Endothelial cell of umbilical vein (primary cell): ENCODE results near the gene MMP14. TPM values are rescaled to one million over a fixed set of nuclear protein-coding genes. Genes with fewer than 3 reads are reported as not detected.
A peak's percentile ranks its signal among the peaks of the same experiment; 100 is the strongest.

ENCODE experiments used
- BruUV-seq: library from RNA; stranded (reverse); fragments of 400-500 nt; replicated peaks from 2 replicates; lab custom pipeline; 2021; lab: Mats Ljungman, UMichigan
- CTCF ChIA-PET: fragments of 300-600, 350-600 bp; sonication (Branson Sonifier 250); formaldehyde crosslinking; loops from one replicate; lab custom pipeline; 2021; ENCODE audit warnings: antibody characterized with exemption, inconsistent platforms; lab: Charles Lee
- POLR2A ChIA-PET: fragments of 300-600, 350-600 bp; sonication (Branson Sonifier 250); formaldehyde crosslinking; loops from one replicate; lab custom pipeline; 2021; ENCODE audit warnings: antibody characterized with exemption, inconsistent platforms; lab: Charles Lee
- DNase-seq: peaks from one replicate; pipeline ENCODE4 v3.0.0-alpha.2; 2011; ENCODE audit warnings: low read depth, low spot score
- FAIRE-seq: peaks from 2 replicates; lab custom pipeline; 2011; peaks lifted over from hg19 to GRCh38; lab: Jason Lieb, UNC
- H2AFZ ChIP-seq: 2 replicates; pipeline ENCODE4 v1.6.0; 2012; ENCODE audit warnings: low read depth, low read length, control low read depth, inconsistent platforms
- H3K27ac ChIP-seq: 2 replicates; pipeline ENCODE4 v1.5.1; 2011; ENCODE audit warnings: low read depth, mild to moderate bottlenecking, control low read depth, low read length, moderate library complexity; ENCODE audit not compliant: insufficient read depth
- H3K27me3 ChIP-seq, 2 experiments: 2 replicates each; pipeline versions ENCODE4 v1.6.0 to v1.6.1; 2011; ENCODE audit warnings: low read length in 2 of 2, mixed read lengths in 1 of 2; ENCODE audit not compliant: control insufficient read depth in 2 of 2, insufficient read depth in 2 of 2
- H3K36me3 ChIP-seq, 2 experiments: 2 replicates in 1 of 2; 3 replicates in 1 of 2; pipeline ENCODE4 v1.5.1; 2011; ENCODE audit warnings: low read length in 2 of 2, mild to moderate bottlenecking in 1 of 2, moderate library complexity in 1 of 2; ENCODE audit not compliant: control insufficient read depth in 2 of 2, insufficient read depth in 2 of 2; ENCODE audit errors: extremely low read depth in 1 of 2
- H3K4me1 ChIP-seq: 3 replicates; pipeline ENCODE4 v1.5.1; 2011; ENCODE audit warnings: mild to moderate bottlenecking, low read length; ENCODE audit not compliant: control insufficient read depth, insufficient read depth; ENCODE audit errors: extremely low read depth
- H3K4me2 ChIP-seq: 2 replicates; pipeline ENCODE4 v1.6.1; 2011; ENCODE audit warnings: low read length, control low read depth, mixed read lengths; ENCODE audit not compliant: insufficient read depth
- H3K4me3 ChIP-seq, 3 experiments: fragments of 200-600 bp in 1 of 3; sonication (generic), shearing (Covaris generic) in 1 of 3; replicated peaks in 1 of 3; 2 replicates each; pipeline ENCODE4 v1.5.1; 2011 to 2016; ENCODE audit warnings: control low read depth in 3 of 3, low read length in 3 of 3, mild to moderate bottlenecking in 2 of 3, inconsistent platforms in 1 of 3, low read depth in 1 of 3, moderate library complexity in 1 of 3; ENCODE audit not compliant: insufficient read depth in 1 of 3
- H3K79me2 ChIP-seq: 2 replicates; pipeline ENCODE4 v1.6.0; 2012; ENCODE audit warnings: low read length, inconsistent platforms; ENCODE audit not compliant: control insufficient read depth, insufficient read depth
- H3K9ac ChIP-seq: replicated peaks from 2 replicates; pipeline ENCODE3; 2011; ENCODE audit warnings: low read length, control low read depth; ENCODE audit not compliant: insufficient read depth; ENCODE audit errors: extremely low read depth
- H3K9me1 ChIP-seq: replicated peaks from 3 replicates; pipeline ENCODE4 v1.6.0; 2011; ENCODE audit warnings: mild to moderate bottlenecking, low read length; ENCODE audit not compliant: control insufficient read depth, insufficient read depth; ENCODE audit errors: extremely low read depth
- H3K9me3 ChIP-seq: replicated peaks from 2 replicates; pipeline ENCODE4 v1.5.1; 2012; ENCODE audit warnings: low read length, inconsistent platforms; ENCODE audit not compliant: control insufficient read depth, insufficient read depth
- H4K20me1 ChIP-seq: replicated peaks from 2 replicates; pipeline ENCODE3; 2011; ENCODE audit warnings: mild to moderate bottlenecking, low read length; ENCODE audit not compliant: control insufficient read depth, insufficient read depth; ENCODE audit errors: extremely low read depth
- EZH2 ChIP-seq: IDR thresholded peaks from 2 replicates; pipeline ENCODE4 v1.6.1; 2012; ENCODE audit warnings: borderline replicate concordance, low read depth, mild to moderate bottlenecking, moderate library complexity, low read length, inconsistent platforms; ENCODE audit not compliant: severe bottlenecking
- FOS ChIP-seq: IDR thresholded peaks from 2 replicates; pipeline ENCODE4 v1.6.1; 2011; ENCODE audit warnings: mild to moderate bottlenecking, low read length, moderate library complexity, borderline replicate concordance; ENCODE audit not compliant: insufficient read depth
- GATA2 ChIP-seq: IDR thresholded peaks from 2 replicates; pipeline ENCODE4 v1.7.0; 2011; ENCODE audit warnings: low read depth, mild to moderate bottlenecking, moderate library complexity, mixed read lengths, low read length; ENCODE audit not compliant: insufficient read length, insufficient read depth
- JUN ChIP-seq: IDR thresholded peaks from 2 replicates; pipeline ENCODE4 v1.6.1; 2011; ENCODE audit warnings: borderline replicate concordance, low read depth; ENCODE audit not compliant: insufficient read length, insufficient read depth
- MYC ChIP-seq: IDR thresholded peaks from one replicate; pipeline ENCODE4 v1.6.1; 2011; ENCODE audit warnings: mild to moderate bottlenecking, low read depth, low read length
- POLR2A ChIP-seq: IDR thresholded peaks from 2 replicates; pipeline ENCODE4 v1.6.1; 2012; ENCODE audit warnings: low read depth, mild to moderate bottlenecking, control low read depth, low read length
- POLR2AphosphoS5 ChIP-seq: IDR thresholded peaks from 2 replicates; pipeline ENCODE4 v1.6.1; 2012; ENCODE audit warnings: low read depth, mild to moderate bottlenecking, control low read depth, low read length, moderate library complexity; ENCODE audit not compliant: insufficient read depth
- dilution Hi-C: fragments of 300-500 bp; cut with MboI; formaldehyde crosslinking; loops from one replicate; pipeline ENCODE4 v1.15.0; 2019; ENCODE audit warnings: low sequenced_read_pairs; ENCODE audit not compliant: extremely low pct_ligation_motif_present
- intact Hi-C: fragments of 100-400 bp; cut with micrococcal nuclease; formaldehyde crosslinking; loops from one replicate; pipeline ENCODE4 v1.10.0; 2022
- polyA plus RNA-seq, 4 experiments: library from polyadenylated mRNA; depleted of rRNA in 3 of 4; stranded (reverse) in 3 of 4; unstranded in 1 of 4; fragments of >200 nt; gene quantifications; 2 replicates each; pipeline versions ENCODE4 v1.2.1 to v1.2.3, GENCODE V29; 2011 to 2012; ENCODE audit warnings: missing spikeins in 1 of 4
- total RNA-seq: library from RNA; stranded (reverse); gene quantifications from 2 replicates; pipeline ENCODE4 v1.2.3, GENCODE V29; 2021
- TF ChIP-seq, protein P1 (sequence below): IDR thresholded peaks from 2 replicates; pipeline ENCODE4 v1.6.1; 2011; ENCODE audit not compliant: insufficient read depth, insufficient read length
- TF ChIP-seq, protein P2 (sequence below), 2 donors: IDR thresholded peaks; 1 replicate in 1 of 2; 2 replicates in 1 of 2; pipeline ENCODE4 v1.5.1; 2011; ENCODE audit warnings: low read length in 2 of 2, mild to moderate bottlenecking in 2 of 2, moderate library complexity in 2 of 2, control low read depth in 1 of 2, inconsistent platforms in 1 of 2, low read depth in 1 of 2; ENCODE audit not compliant: insufficient read depth in 1 of 2; ENCODE audit errors: extremely low read depth in 1 of 2

The MMP14 gene
- total and polyA plus RNA-seq, 2 donors (not counting 3 experiments of a cell fraction or from before 2014, with no cell fraction given): 506 to 603 TPM

DNA sequence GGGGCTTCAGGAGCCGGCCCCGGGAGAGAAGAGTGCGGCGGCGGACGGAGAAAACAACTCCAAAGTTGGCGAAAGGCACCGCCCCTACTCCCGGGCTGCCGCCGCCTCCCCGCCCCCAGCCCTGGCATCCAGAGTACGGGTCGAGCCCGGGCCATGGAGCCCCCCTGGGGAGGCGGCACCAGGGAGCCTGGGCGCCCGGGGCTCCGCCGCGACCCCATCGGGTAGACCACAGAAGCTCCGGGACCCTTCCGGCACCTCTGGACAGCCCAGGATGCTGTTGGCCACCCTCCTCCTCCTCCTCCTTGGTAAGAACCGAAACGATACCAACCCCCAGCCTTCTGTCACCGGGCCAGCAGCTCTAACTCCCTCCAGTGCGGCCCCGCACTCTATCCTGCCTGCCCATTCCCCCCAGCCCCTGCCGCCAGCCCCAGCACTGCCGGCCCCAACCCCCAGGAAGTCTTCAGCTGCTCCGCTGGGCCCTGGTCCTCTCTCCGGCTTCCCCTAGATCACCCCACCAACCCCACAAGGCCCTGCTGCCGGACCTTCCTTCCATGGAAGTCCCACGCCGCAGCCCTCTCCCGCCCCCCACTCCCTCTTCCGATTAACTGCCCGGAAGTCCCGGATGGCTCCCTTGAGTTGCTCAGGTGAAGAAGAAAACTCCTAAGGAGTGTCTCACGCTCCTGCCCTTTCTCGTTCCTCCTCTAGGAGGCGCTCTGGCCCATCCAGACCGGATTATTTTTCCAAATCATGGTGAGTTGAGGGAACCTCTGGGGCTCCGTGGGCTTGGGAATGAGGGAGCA lies 35.8 kb downstream of the MMP14 start:
- FAIRE-seq: peak; percentile 82
- H3K27ac ChIP-seq: peak overlapping the region; percentile 89
- H3K9me3 ChIP-seq: no peaks in the 10 kb centered on the region
- H3K36me3 ChIP-seq: peaks cover 13 to 31% of the 10 kb centered on the region in 2 experiments
- peaks cover 18% of the 10 kb centered on the region for H3K4me1 ChIP-seq
- TF ChIP-seq MYC (no peak), POLR2AphosphoS5 (no peak), POLR2A (peak; percentile 59), EZH2 (no peak), FOS (no peak), GATA2 (no peak), JUN (no peak)
- TF ChIP-seq, protein P1, sequence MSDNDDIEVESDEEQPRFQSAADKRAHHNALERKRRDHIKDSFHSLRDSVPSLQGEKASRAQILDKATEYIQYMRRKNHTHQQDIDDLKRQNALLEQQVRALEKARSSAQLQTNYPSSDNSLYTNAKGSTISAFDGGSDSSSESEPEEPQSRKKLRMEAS: no peak
- TF ChIP-seq, protein P2, sequence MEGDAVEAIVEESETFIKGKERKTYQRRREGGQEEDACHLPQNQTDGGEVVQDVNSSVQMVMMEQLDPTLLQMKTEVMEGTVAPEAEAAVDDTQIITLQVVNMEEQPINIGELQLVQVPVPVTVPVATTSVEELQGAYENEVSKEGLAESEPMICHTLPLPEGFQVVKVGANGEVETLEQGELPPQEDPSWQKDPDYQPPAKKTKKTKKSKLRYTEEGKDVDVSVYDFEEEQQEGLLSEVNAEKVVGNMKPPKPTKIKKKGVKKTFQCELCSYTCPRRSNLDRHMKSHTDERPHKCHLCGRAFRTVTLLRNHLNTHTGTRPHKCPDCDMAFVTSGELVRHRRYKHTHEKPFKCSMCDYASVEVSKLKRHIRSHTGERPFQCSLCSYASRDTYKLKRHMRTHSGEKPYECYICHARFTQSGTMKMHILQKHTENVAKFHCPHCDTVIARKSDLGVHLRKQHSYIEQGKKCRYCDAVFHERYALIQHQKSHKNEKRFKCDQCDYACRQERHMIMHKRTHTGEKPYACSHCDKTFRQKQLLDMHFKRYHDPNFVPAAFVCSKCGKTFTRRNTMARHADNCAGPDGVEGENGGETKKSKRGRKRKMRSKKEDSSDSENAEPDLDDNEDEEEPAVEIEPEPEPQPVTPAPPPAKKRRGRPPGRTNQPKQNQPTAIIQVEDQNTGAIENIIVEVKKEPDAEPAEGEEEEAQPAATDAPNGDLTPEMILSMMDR (IDR thresholded peaks at IDR 0.05; ENCODE audit: extremely low read depth in 1 of 2, insufficient read depth in 1 of 2, low read depth in 1 of 2, low read length in 2 of 2): peak; percentile 90 to 97
- no peaks in the 10 kb centered on the region for H4K20me1 ChIP-seq
- dilution Hi-C loops: no loop called here
- H3K4me3 ChIP-seq: peak overlapping the region; percentile 68 to 78 (median 76)
- BruUV-seq: TSS peak; percentile 17
- intact Hi-C loops: loop anchor here (1.0 kb wide), 5 partner anchors 12 to 315 kb away; partner anchors contain the start of gene DAD1
- peaks cover 15% of the 10 kb centered on the region for H3K79me2 ChIP-seq
- ChIA-PET POLR2A (interaction anchor here (0.5 to 0.7 kb wide), 3 partner anchors 17 to 257 kb away, joined by 3 to 4 read pairs (median 3); no protein-coding TSS in a partner anchor), CTCF (interaction anchor here (0.6 to 4.7 kb wide), 21 partner anchors 10 to 317 kb away, joined by 3 to 75 read pairs (median 9); partner anchors contain the start of genes MMP14, PRMT5, RBM23 and REM2)
- peak overlapping the region; percentile 97 for H3K4me2 ChIP-seq
- no peaks in the 10 kb centered on the region for H3K9me1 ChIP-seq
- H3K9ac ChIP-seq: peak overlapping the region; percentile 93
- peak overlapping the region; percentile 97 for H2AFZ ChIP-seq
- H3K27me3 ChIP-seq: no peaks in the 10 kb centered on the region
- peak; percentile 87 for DNase-seq
